IMR-90 (cell line): ENCODE data around the gene NEURL4. TPM values are rescaled to one million over a fixed set of nuclear protein-coding genes. Genes with fewer than 3 reads are reported as not detected.

Source experiments
- ATAC-seq: fragments of 200-7000 bp; cut with Tn5 transposase; 2 replicates; pipeline ENCODE4 v1.9.1; 2020; ENCODE audit warnings: low read depth, mild to moderate bottlenecking, moderate library complexity
- BruUV-seq: library from RNA; stranded (reverse); fragments of 400-500 nt; replicated peaks from 2 replicates; lab custom pipeline; 2021; lab: Mats Ljungman, UMichigan
- CTCF ChIA-PET: fragments of 300-600 bp; formaldehyde crosslinking; extraction: SDS; loops from one replicate; lab custom pipeline; 2021; ENCODE audit warnings: antibody characterized with exemption; lab: Yijun Ruan, JAX
- POLR2A ChIA-PET: fragments of 300-600 bp; sonication (Branson Sonifier 250); formaldehyde crosslinking; loops from one replicate; lab custom pipeline; 2022; ENCODE audit warnings: antibody characterized with exemption; ENCODE audit not compliant: unreplicated experiment; lab: Charles Lee
- DNase-seq: peaks from one replicate; pipeline ENCODE4 v3.0.0; 2013
- H2AFZ ChIP-seq: replicated peaks from 2 replicates; pipeline ENCODE3; 2013; ENCODE audit warnings: low read length, mild to moderate bottlenecking; ENCODE audit not compliant: poor library complexity
- H2AK5ac ChIP-seq: 2 replicates; pipeline ENCODE4 v1.6.1; 2013; ENCODE audit warnings: low read depth, low read length, inconsistent platforms
- H2AK9ac ChIP-seq: replicated peaks from 2 replicates; pipeline ENCODE3; 2013; ENCODE audit warnings: mild to moderate bottlenecking, low read depth, low read length, moderate library complexity; ENCODE audit not compliant: poor library complexity
- H2BK120ac ChIP-seq: 2 replicates; pipeline ENCODE4 v1.6.1; 2013; ENCODE audit warnings: low read depth, low read length, inconsistent platforms
- H2BK15ac ChIP-seq: 3 replicates; pipeline ENCODE4 v1.6.1; 2013; ENCODE audit warnings: low read depth, low read length, inconsistent platforms
- H2BK20ac ChIP-seq: 2 replicates; pipeline ENCODE4 v1.6.1; 2013; ENCODE audit warnings: low read depth, mild to moderate bottlenecking, inconsistent platforms, low read length, moderate library complexity
- H2BK5ac ChIP-seq: 2 replicates; pipeline ENCODE4 v1.6.1; 2013; ENCODE audit warnings: mild to moderate bottlenecking, low read depth, low read length, inconsistent platforms; ENCODE audit not compliant: poor library complexity, severe bottlenecking
- H3K14ac ChIP-seq: replicated peaks from 2 replicates; pipeline ENCODE4 v1.6.1; 2013; ENCODE audit warnings: low read depth, low read length, inconsistent platforms
- H3K18ac ChIP-seq: 2 replicates; pipeline ENCODE4 v1.6.1; 2013; ENCODE audit warnings: low read depth, low read length, control low read depth
- H3K23ac ChIP-seq: 2 replicates; pipeline ENCODE4 v1.6.1; 2013; ENCODE audit warnings: low read depth, low read length, inconsistent platforms
- H3K27ac ChIP-seq: 2 replicates; pipeline ENCODE4 v1.5.1; 2013; ENCODE audit warnings: mild to moderate bottlenecking, control low read depth, low read length; ENCODE audit not compliant: insufficient read depth
- H3K27me3 ChIP-seq: 2 replicates; pipeline ENCODE4 v1.6.1; 2013; ENCODE audit warnings: low read length; ENCODE audit not compliant: control insufficient read depth, insufficient read depth
- H3K36me3 ChIP-seq: 2 replicates; pipeline ENCODE4 v1.6.1; 2013; ENCODE audit warnings: low read length, mixed read lengths; ENCODE audit not compliant: control insufficient read depth, insufficient read depth
- H3K4ac ChIP-seq: 2 replicates; pipeline ENCODE4 v1.6.1; 2013; ENCODE audit warnings: low read depth, low read length, inconsistent platforms
- H3K4me1 ChIP-seq: 2 replicates; pipeline ENCODE4 v1.6.1; 2013; ENCODE audit warnings: low read length, mixed read lengths; ENCODE audit not compliant: control insufficient read depth, insufficient read depth
- H3K4me2 ChIP-seq: 2 replicates; pipeline ENCODE4 v1.6.1; 2013; ENCODE audit warnings: low read depth, mild to moderate bottlenecking, control low read depth, low read length, moderate library complexity
- H3K4me3 ChIP-seq: 2 replicates; pipeline ENCODE4 v1.5.1; 2013; ENCODE audit warnings: low read depth, mild to moderate bottlenecking, control low read depth, low read length, moderate library complexity; ENCODE audit not compliant: insufficient read depth
- H3K56ac ChIP-seq: 2 replicates; pipeline ENCODE4 v1.6.1; 2013; ENCODE audit warnings: low read length, inconsistent platforms; ENCODE audit not compliant: insufficient read depth; ENCODE audit errors: extremely low read depth
- H3K79me1 ChIP-seq, 2 experiments: 2 replicates each; pipeline ENCODE4 v1.6.1; 2013; ENCODE audit warnings: low read length in 2 of 2, inconsistent platforms in 1 of 2, low read depth in 1 of 2
- H3K9ac ChIP-seq: 2 replicates; pipeline ENCODE4 v1.6.1; 2013; ENCODE audit warnings: low read depth, low read length, control low read depth
- H3K9me1 ChIP-seq: 2 replicates; pipeline ENCODE4 v1.6.1; 2013; ENCODE audit warnings: low read length, inconsistent platforms; ENCODE audit not compliant: insufficient read depth
- H3K9me3 ChIP-seq: 2 replicates; pipeline ENCODE4 v1.6.1; 2013; ENCODE audit warnings: low read length; ENCODE audit not compliant: control insufficient read depth, insufficient read depth
- H4K20me1 ChIP-seq: 2 replicates; pipeline ENCODE4 v1.6.1; 2013; ENCODE audit warnings: low read length, inconsistent platforms; ENCODE audit not compliant: insufficient read depth
- H4K5ac ChIP-seq: 2 replicates; pipeline ENCODE4 v1.6.1; 2013; ENCODE audit warnings: mild to moderate bottlenecking, low read depth, low read length, control low read depth
- H4K8ac ChIP-seq, 2 experiments: 2 replicates each; pipeline ENCODE4 v1.6.1; 2013; ENCODE audit warnings: low read depth in 2 of 2, low read length in 2 of 2, control low read depth in 1 of 2, inconsistent platforms in 1 of 2
- H4K91ac ChIP-seq: 2 replicates; pipeline ENCODE4 v1.6.1; 2013; ENCODE audit warnings: low read depth, low read length, inconsistent platforms; ENCODE audit not compliant: insufficient read depth
- BHLHE40 ChIP-seq: fragments of 150-350 bp; IDR thresholded peaks from 2 replicates; pipeline ENCODE4 v1.6.1; 2016; ENCODE audit warnings: mild to moderate bottlenecking, low read depth, low read length
- CEBPB ChIP-seq: IDR thresholded peaks from 2 replicates; pipeline ENCODE4 v1.6.1; 2012; ENCODE audit warnings: low read depth, low read length, improper control_type of control experiment
- ELK1 ChIP-seq: fragments of 150-350 bp; IDR thresholded peaks from 2 replicates; pipeline ENCODE4 v1.6.1; 2016; ENCODE audit warnings: low read depth, mild to moderate bottlenecking, low read length, moderate library complexity, borderline replicate concordance
- FOS ChIP-seq: fragments of 150-350 bp; IDR thresholded peaks from 2 replicates; pipeline ENCODE4 v1.6.1; 2016; ENCODE audit warnings: low read depth, low read length
- MXI1 ChIP-seq: IDR thresholded peaks from 2 replicates; pipeline ENCODE4 v1.6.1; 2012; ENCODE audit warnings: low read depth, mild to moderate bottlenecking, low read length, moderate library complexity, borderline replicate concordance
- NFE2L2 ChIP-seq: fragments of 150-350 bp; IDR thresholded peaks from 2 replicates; pipeline ENCODE4 v1.6.1; 2016; ENCODE audit warnings: low read depth, mild to moderate bottlenecking, low read length
- POLR2A ChIP-seq: IDR thresholded peaks from 2 replicates; pipeline ENCODE4 v1.6.1; 2012; ENCODE audit warnings: mild to moderate bottlenecking, low read depth, low read length
- RAD21 ChIP-seq: IDR thresholded peaks from 2 replicates; pipeline ENCODE4 v1.6.1; 2012; ENCODE audit warnings: low read length, improper control_type of control experiment
- RFX5 ChIP-seq: IDR thresholded peaks from 2 replicates; pipeline ENCODE4 v1.8.0; 2012; ENCODE audit warnings: low read depth, mild to moderate bottlenecking, low read length, moderate library complexity
- USF2 ChIP-seq: fragments of 150-350 bp; IDR thresholded peaks from 2 replicates; pipeline ENCODE4 v1.6.1; 2017; ENCODE audit warnings: mild to moderate bottlenecking, antibody characterized with exemption, low read length, low read depth
- WGBS, 2 experiments: methylation state at CpG; one replicate each; pipeline versions ENCODE4 v1.1.5 to v1.1.7; 2013; ENCODE audit warnings: missing lambda C conversion rate in 2 of 2; ENCODE audit not compliant: insufficient read length in 1 of 2; ENCODE audit errors: extremely low coverage in 2 of 2; 5-methylcytosine and 5-hydroxymethylcytosine counted together
- dilution Hi-C: fragments of 300-500 bp; cut with HindIII; formaldehyde crosslinking; loops from one replicate; pipeline ENCODE4 v1.14.3; 2018; ENCODE audit warnings: low sequenced_read_pairs; ENCODE audit not compliant: unreplicated experiment
- in situ Hi-C: fragments of 300-500 bp; cut with MboI; formaldehyde crosslinking; loops from 3 replicates; pipeline ENCODE4 v1.14.3; 2019; ENCODE audit warnings: low sequenced_read_pairs, inconsistent platforms, mixed read lengths
- intact Hi-C: fragments of 100-400 bp; cut with micrococcal nuclease; formaldehyde crosslinking; loops from 2 replicates; pipeline ENCODE4 v1.10.0; 2022
- polyA plus RNA-seq, 3 experiments: library from polyadenylated mRNA; depleted of rRNA; stranded (reverse); fragments of >200 nt; gene quantifications; 2 replicates each; pipeline ENCODE4 v1.2.3, GENCODE V29; 2012; ENCODE audit warnings: low replicate concordance in 1 of 3
- total RNA-seq: library from RNA; depleted of rRNA; stranded (reverse); fragments of >200 nt; gene quantifications from 2 replicates; pipeline ENCODE4 v1.2.3, GENCODE V29; 2012

NEURL4 gene
- total and polyA plus RNA-seq, 2 of the 4 experiments (the other 2 are of a cell fraction): 8.4 to 23.3 TPM

- H3K4me3 ChIP-seq: no peak overlapping the region
- peaks cover 5% of the 10 kb centered on the region; the same call in 1 of the 2 replicates for H3K4me1 ChIP-seq
- DNase-seq (no peak), ATAC-seq (no peak)
- no peaks in the 10 kb centered on the region for H3K27me3 ChIP-seq
- H2BK20ac ChIP-seq: no peak overlapping the region
- BruUV-seq: no TSS peak
- WGBS, 2 experiments: 92% methylated on average over 6 of the region's 17 CpGs; no CpG with 5 or more reads in 1 of the 2 experiments
- no peak overlapping the region for H3K14ac ChIP-seq
- intact Hi-C loops (loop anchor here (10.0 kb wide), 1 partner anchor 237 kb away; the partner anchor contains the start of gene SENP3), dilution Hi-C loops (no loop called here), in situ Hi-C loops (no loop called here)
- no peak overlapping the region for H2AFZ ChIP-seq
- peaks cover 7% of the 10 kb centered on the region for H4K20me1 ChIP-seq
- no peak overlapping the region for H3K4me2 ChIP-seq
- no peak overlapping the region for H3K9ac ChIP-seq
- H3K9me3 ChIP-seq: no peaks in the 10 kb centered on the region
- TF ChIP-seq RAD21 (no peak), POLR2A (no peak), BHLHE40 (no peak), RFX5 (no peak), MXI1 (no peak), USF2 (no peak), NFE2L2 (no peak), FOS (no peak), CEBPB (no peak), ELK1 (no peak)
- no peak overlapping the region for H3K4ac ChIP-seq
- H4K91ac ChIP-seq: no peak overlapping the region
- H2AK9ac ChIP-seq: no peak overlapping the region
- POLR2A ChIA-PET: no interaction called here
- H3K23ac ChIP-seq: no peak overlapping the region
- peaks cover 6% of the 10 kb centered on the region; the same call in 1 of the 2 replicates for H3K9me1 ChIP-seq
- H2BK120ac ChIP-seq: no peak overlapping the region
- H4K8ac ChIP-seq: no peak overlapping the region
- no peak overlapping the region for H4K5ac ChIP-seq
- no peak overlapping the region for H2BK5ac ChIP-seq
- H3K18ac ChIP-seq: no peak overlapping the region
- no peak overlapping the region for H3K56ac ChIP-seq
- peaks cover 32% of the 10 kb centered on the region for H3K36me3 ChIP-seq
- H2BK15ac ChIP-seq: no peak overlapping the region
- CTCF ChIA-PET: no interaction called here
- H2AK5ac ChIP-seq: no peak overlapping the region
- H3K27ac ChIP-seq: no peak overlapping the region
- H3K79me1 ChIP-seq: peaks cover 10 to 29% of the 10 kb centered on the region in 2 experiments; a peak in 3 of 4 replicates
These were observed 1.6 kb downstream of the NEURL4 start for GRCh38 chr17:7327501-7327900.
